ENCODE data around the gene ETNPPL. TPM values are rescaled to one million over a fixed set of nuclear protein-coding genes. Genes with fewer than 3 reads are reported as not detected.

ETNPPL gene
- total and polyA plus RNA-seq, 9 of the 15 experiments (the other 6 are each of a cell fraction or from before 2014, with no cell fraction given) = 0.06 to 0.14 TPM; not detected in 7

- peaks cover 14 to 15% of the 10 kb centered on the region in 2 experiments; a peak in 3 of 5 replicates for H3K27me3 ChIP-seq (ENCODE audit: control insufficient read depth in 2 of 2, insufficient read depth in 2 of 2, low read length in 2 of 2)
- no peak for FAIRE-seq
- BruUV-seq (replicated peaks) = no TSS peak
- H3K36me3 ChIP-seq (ENCODE audit: control insufficient read depth, insufficient read depth, low read length) = no peaks in the 10 kb centered on the region
- DNase-seq (ENCODE audit: extremely low read depth in 1 of 4, low spot score in 3 of 4) = no peak
- no peaks in the 10 kb centered on the region for H3K9me1 ChIP-seq (ENCODE audit: control insufficient read depth, insufficient read depth, low read length)
- no peak for ATAC-seq
- POLR2A ChIA-PET = interaction anchor here (0.5 kb wide), 1 partner anchor 155 kb away, joined by 3 read pairs; the partner anchor contains the start of gene OSTC
- TF ChIP-seq ZNF277 (CRISPR knock-in tag; IDR thresholded peaks at IDR 0.05; ENCODE audit: borderline replicate concordance) (no peak), HNRNPK (IDR thresholded peaks at IDR 0.05; ENCODE audit: low read depth, low read length, poor library complexity, severe bottlenecking) (no peak), GABPA (tag; conservative IDR thresholded peaks at IDR 0.05; ENCODE audit: low read depth) (no peak), SAP30 (IDR thresholded peaks at IDR 0.05; ENCODE audit: borderline replicate concordance, insufficient read depth, low read depth, low read length, poor library complexity, severe bottlenecking) (no peak), MEF2D (tag; conservative IDR thresholded peaks at IDR 0.05; ENCODE audit: low read depth) (no peak), PRPF4 (IDR thresholded peaks at IDR 0.05; ENCODE audit: insufficient read depth, low read depth, low read length, poor library complexity, severe bottlenecking) (no peak), ATF4 (CRISPR knock-in tag; IDR thresholded peaks at IDR 0.05) (no peak)
- 7% methylated on average over 5 of the region's 5 CpGs for WGBS (ENCODE audit: insufficient coverage, low coverage, missing lambda C conversion rate)
- H3K27ac ChIP-seq (ENCODE audit: extremely low read depth, low read depth, low read length) = no peak overlapping the region
- H3K9me3 ChIP-seq (replicated peaks; ENCODE audit: control insufficient read depth, insufficient read depth, low read depth, low read length) = no peaks in the 10 kb centered on the region
- no peak overlapping the region for H3K4me3 ChIP-seq
- H2AFZ ChIP-seq (ENCODE audit: low read depth, low read length) = no peak overlapping the region
- H3K9ac ChIP-seq (ENCODE audit: insufficient read depth in 1 of 2, low read depth in 2 of 2, low read length in 2 of 2) = no peak overlapping the region
- H4K20me1 ChIP-seq (replicated peaks; ENCODE audit: control insufficient read depth, insufficient read depth, low read length) = no peaks in the 10 kb centered on the region
- in situ Hi-C loops (cut with MboI) (no loop called here), intact Hi-C loops (cut with micrococcal nuclease) (no loop called here)
- H3K79me2 ChIP-seq (ENCODE audit: control insufficient read depth, insufficient read depth, low read length) = no peaks in the 10 kb centered on the region
- H3K4me1 ChIP-seq (replicated peaks in 1 of 2; ENCODE audit: control insufficient read depth in 2 of 2, insufficient read depth in 2 of 2, low read length in 2 of 2) = no peaks in the 10 kb centered on the region
- H3K4me2 ChIP-seq (ENCODE audit: insufficient read depth, low read length) = no peak overlapping the region
- CTCF ChIA-PET (ENCODE audit: low intra/inter-chr PET ratio) = no interaction called here
Measured at GRCh38 chr4:108804648-108805273, 41.9 kb upstream of the ETNPPL start.
